K562 (cell line): ENCODE results near the gene PPP1R37. TPM values are rescaled to one million over a fixed set of nuclear protein-coding genes. Genes with fewer than 3 reads are reported as not detected.

Source experiments
- ATF2 ChIP-seq: sonication (generic); formaldehyde crosslinking; IDR thresholded peaks from 2 replicates; pipeline ENCODE4 v1.8.1; 2022; ENCODE audit warnings: missing genetic modification reagents
- CREB3L1 ChIP-seq: fragments of 450-650 bp; IDR thresholded peaks from 2 replicates; pipeline ENCODE4 v1.6.1; 2014; ENCODE audit warnings: low read depth, mild to moderate bottlenecking, moderate library complexity, borderline replicate concordance
- EGR1 ChIP-seq: fragments of 450-650 bp; conservative IDR thresholded peaks from 2 replicates; pipeline ENCODE4 v1.6.1; 2017; ENCODE audit warnings: mild to moderate bottlenecking
- KLF6 ChIP-seq: fragments of 250-450 bp; sonication (Bioruptor Pico); IDR thresholded peaks from 2 replicates; pipeline ENCODE4 v1.4.0; 2020; ENCODE audit warnings: mild to moderate bottlenecking, moderate library complexity, borderline replicate concordance
- MCM2 ChIP-seq: fragments of 450-650 bp; IDR thresholded peaks from 2 replicates; pipeline ENCODE4 v1.6.1; 2017; ENCODE audit warnings: low read depth, mild to moderate bottlenecking
- NCOR1 ChIP-seq: fragments of 450-650 bp; IDR thresholded peaks from 2 replicates; pipeline ENCODE4 v1.6.1; 2016; ENCODE audit warnings: mild to moderate bottlenecking, moderate library complexity
- NUFIP1 ChIP-seq: fragments of 450-650 bp; IDR thresholded peaks from 2 replicates; pipeline ENCODE4 v1.6.1; 2018; ENCODE audit not compliant: partially characterized antibody
- PHB ChIP-seq: fragments of 250-450 bp; sonication (Bioruptor Pico); IDR thresholded peaks from 2 replicates; pipeline ENCODE4 v1.5.0; 2021
- POLR2AphosphoS2 ChIP-seq: IDR thresholded peaks from 2 replicates; pipeline ENCODE4 v1.6.1; 2012; ENCODE audit warnings: low read length, improper control_type of control experiment
- PREB ChIP-seq: sonication (generic); formaldehyde crosslinking; IDR thresholded peaks from 2 replicates; pipeline ENCODE4 v1.8.1; 2023; ENCODE audit warnings: mild to moderate bottlenecking, missing genetic modification reagents
- SMARCA5 ChIP-seq: fragments of 450-650 bp; IDR thresholded peaks from 2 replicates; pipeline ENCODE4 v1.6.1; 2016
- TCF7 ChIP-seq: sonication (generic); IDR thresholded peaks from 2 replicates; pipeline ENCODE4 v1.6.1; 2016; ENCODE audit warnings: antibody characterized with exemption, borderline replicate concordance
- ZBTB40 ChIP-seq, 2 experiments: fragments of 450-650 bp in 1 of 2; sonication (generic) in 1 of 2; formaldehyde crosslinking in 1 of 2; IDR thresholded peaks; 2 replicates each; pipeline versions ENCODE4 v1.7.1 to v1.9.0; 2016 to 2022; ENCODE audit warnings: inconsistent platforms in 1 of 2, mild to moderate bottlenecking in 1 of 2, missing genetic modification reagents in 1 of 2
- ZNF311 ChIP-seq: fragments of 250-450 bp; sonication (Bioruptor Pico); IDR thresholded peaks from 2 replicates; pipeline ENCODE4 v1.4.0; 2020; ENCODE audit warnings: mild to moderate bottlenecking, moderate library complexity
- polyA plus RNA-seq, 8 experiments: library from polyadenylated mRNA; depleted of rRNA in 4 of 8; stranded (reverse) in 5 of 8; unstranded in 3 of 8; fragments of >200 nt; fragmentation: Nextera tagmentation in 2 of 8; fragmentation: Illumina TruSeq in 1 of 8; extraction: Ambion mirVana in 2 of 8; extraction: Trizol in 1 of 8; gene quantifications; 2 replicates each; pipeline versions ENCODE4 v1.2.1 to v1.2.3, GENCODE V29; 2011 to 2014; ENCODE audit warnings: inconsistent platforms in 1 of 8, missing spikeins in 1 of 8
- total RNA-seq, 7 experiments: library from RNA; depleted of rRNA in 6 of 7; stranded (reverse); fragments of >200 nt in 6 of 7; fragmentation: Illumina TruSeq in 2 of 7; extraction: Trizol in 2 of 7; gene quantifications; 2 replicates each; pipeline versions ENCODE4 v1.2.1 to v1.2.3, GENCODE V29; 2011 to 2021; ENCODE audit warnings: low replicate concordance in 1 of 7

PPP1R37 gene
- total and polyA plus RNA-seq, 9 of the 15 experiments (the other 6 are each of a cell fraction or from before 2014, with no cell fraction given) = 0.04 to 20.3 (median 7.3) TPM

GRCh38 chr19:45079063-45079910 is 13.7 kb upstream of the PPP1R37 start, which contains the start of gene GEMIN7 (continued):
- peak; percentile 68; the same call in 1 of the 2 replicates for TF ChIP-seq CREB3L1
- TF ChIP-seq NUFIP1 = no peak
- TF ChIP-seq PHB (CRISPR knock-in tag) = no peak; the same call in 1 of the 2 replicates
- TF ChIP-seq EGR1 = no peak; the same call in 1 of the 2 replicates
- peak; percentile 65 for TF ChIP-seq TCF7
- no peak for TF ChIP-seq SMARCA5
- TF ChIP-seq ZNF311 = no peak
- no peak for TF ChIP-seq PREB (CRISPR knock-in tag)
- no peak for TF ChIP-seq MCM2
- no peak for TF ChIP-seq KLF6
- TF ChIP-seq NCOR1 = no peak
- no peak for TF ChIP-seq ATF2
- TF ChIP-seq POLR2AphosphoS2 = no peak
- peak; percentile 98 for TF ChIP-seq ZBTB40 (IDR thresholded peaks at IDR 0.05)
- TF ChIP-seq ZBTB40 (CRISPR knock-in tag; IDR thresholded peaks at IDR 0.05) = no peak
